Mesodermal cell (in vitro differentiated cells): ENCODE measurements around the gene MAGI2.
A peak's percentile ranks its signal among the peaks of the same experiment; 100 is the strongest.

Experiments used
- H3K27ac ChIP-seq: 2 replicates; pipeline ENCODE4 v1.7.0; 2013; ENCODE audit warnings: mild to moderate bottlenecking, low read depth, low read length, moderate library complexity; ENCODE audit not compliant: severe bottlenecking
- H3K36me3 ChIP-seq: 2 replicates; pipeline ENCODE4 v1.7.1; 2013; ENCODE audit warnings: mild to moderate bottlenecking, low read length, moderate library complexity; ENCODE audit not compliant: control insufficient read depth, insufficient read depth
- H3K4me1 ChIP-seq: one replicate; pipeline ENCODE4 v1.7.1; 2013; ENCODE audit warnings: mild to moderate bottlenecking, low read length; ENCODE audit not compliant: insufficient read depth, control insufficient read depth, poor library complexity, severe bottlenecking
- H3K4me3 ChIP-seq: 2 replicates; pipeline ENCODE4 v1.7.0; 2013; ENCODE audit warnings: low read length, control low read depth, mild to moderate bottlenecking; ENCODE audit not compliant: insufficient read depth, poor library complexity, severe bottlenecking; ENCODE audit errors: extremely low read depth
- H3K9me3 ChIP-seq: 2 replicates; pipeline ENCODE4 v1.7.1; 2013; ENCODE audit warnings: mild to moderate bottlenecking, low read length, moderate library complexity; ENCODE audit not compliant: control insufficient read depth
- WGBS, 2 experiments: methylation state at CpG; one replicate each; pipeline ENCODE4 v1.1.5; 2013; ENCODE audit warnings: missing lambda C conversion rate in 2 of 2; ENCODE audit not compliant: insufficient coverage in 2 of 2; 5-methylcytosine and 5-hydroxymethylcytosine counted together

Gene MAGI2

DNA sequence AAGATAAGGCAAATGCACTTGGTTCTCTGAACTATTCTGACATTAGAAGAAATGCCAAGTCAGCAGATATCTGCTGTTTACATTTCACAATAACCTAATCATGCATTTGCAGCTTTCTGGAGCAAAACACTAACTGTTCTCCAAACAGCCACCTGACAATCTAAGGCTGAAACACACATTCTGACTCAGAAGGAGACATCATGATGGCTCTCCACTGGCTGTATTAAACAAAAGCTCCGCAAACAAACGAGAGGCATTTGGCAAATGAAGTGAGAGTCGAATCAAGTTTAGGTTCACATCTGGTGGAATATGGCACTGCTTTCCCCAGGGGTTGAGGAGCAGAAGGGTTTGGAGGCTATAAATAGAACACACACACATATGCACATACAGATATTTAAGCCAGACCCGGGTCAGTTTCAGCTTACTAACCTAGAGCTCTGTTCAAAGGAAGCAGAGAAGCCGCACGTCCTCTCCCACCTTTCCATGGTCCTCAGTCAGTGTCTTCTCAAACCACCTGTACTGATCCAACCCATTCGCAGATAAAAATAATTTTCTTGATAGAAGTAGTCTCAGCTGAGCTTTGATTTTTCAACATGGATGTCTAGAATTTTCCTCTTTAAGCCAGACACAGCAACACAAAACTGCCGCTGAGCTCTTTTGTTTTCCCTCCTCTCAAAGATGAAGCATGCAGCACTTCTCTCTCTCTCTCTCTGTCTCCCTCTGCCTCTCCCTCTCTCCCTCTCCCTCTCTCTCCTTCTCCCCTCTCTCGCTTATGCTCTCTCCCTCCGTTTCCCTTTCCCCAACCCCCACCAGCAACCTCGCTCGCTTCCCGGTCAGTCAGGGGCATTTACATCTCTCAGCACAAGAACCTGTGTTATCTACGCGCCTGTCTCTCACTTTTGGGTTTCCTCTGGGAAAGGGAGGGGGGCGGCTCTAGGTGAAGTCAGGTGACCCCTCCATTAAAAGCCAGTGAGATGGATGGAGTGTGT, 682.8 kb downstream of the MAGI2 start:
- Histone ChIP-seq H3K9me3 (no peaks in the 10 kb centered on the region), H3K4me1 (peaks cover 4% of the 10 kb centered on the region), H3K4me3 (peak overlapping the region; percentile 16), H3K27ac (no peak overlapping the region), H3K36me3 (no peaks in the 10 kb centered on the region)
- WGBS, 2 experiments: 0 to 10% methylated on average over 3 to 5 of the region's 16 CpGs

DNA sequence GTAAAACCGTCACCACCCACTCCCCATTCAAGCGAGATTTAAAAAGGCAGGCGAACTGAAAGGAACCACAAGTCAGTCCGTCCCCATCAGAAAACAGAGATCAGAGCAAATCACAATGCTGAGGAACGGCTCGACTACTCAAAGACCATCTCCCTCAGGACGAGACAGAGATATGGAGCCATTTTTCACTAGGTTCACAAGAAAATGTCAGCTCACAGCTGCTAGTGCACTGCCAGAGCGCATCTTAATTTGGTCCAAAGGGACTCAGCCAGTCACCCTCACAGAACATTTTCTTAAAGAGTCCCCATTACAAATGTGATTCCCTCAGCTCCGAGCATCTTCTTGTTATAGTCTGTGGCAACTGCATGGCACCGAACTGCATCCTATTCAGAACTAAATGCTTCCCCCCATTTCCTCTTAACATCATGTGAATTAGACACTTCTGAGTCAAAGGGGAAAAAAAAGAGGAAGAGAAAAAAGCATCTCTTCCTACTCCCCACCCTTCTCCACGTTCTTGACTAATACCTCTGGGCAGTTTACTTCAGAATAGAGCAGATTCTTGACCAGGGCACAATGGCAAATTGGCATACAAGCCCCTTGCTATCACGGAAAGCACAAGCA, 683.9 kb downstream of the MAGI2 start:
- Histone ChIP-seq H3K4me1 (peaks cover 4% of the 10 kb centered on the region), H3K4me3 (peak overlapping the region; percentile 24), H3K36me3 (no peaks in the 10 kb centered on the region), H3K9me3 (no peaks in the 10 kb centered on the region), H3K27ac (no peak overlapping the region)
- WGBS, 2 experiments: 5 to 7% methylated on average over 5 to 6 of the region's 12 CpGs

DNA sequence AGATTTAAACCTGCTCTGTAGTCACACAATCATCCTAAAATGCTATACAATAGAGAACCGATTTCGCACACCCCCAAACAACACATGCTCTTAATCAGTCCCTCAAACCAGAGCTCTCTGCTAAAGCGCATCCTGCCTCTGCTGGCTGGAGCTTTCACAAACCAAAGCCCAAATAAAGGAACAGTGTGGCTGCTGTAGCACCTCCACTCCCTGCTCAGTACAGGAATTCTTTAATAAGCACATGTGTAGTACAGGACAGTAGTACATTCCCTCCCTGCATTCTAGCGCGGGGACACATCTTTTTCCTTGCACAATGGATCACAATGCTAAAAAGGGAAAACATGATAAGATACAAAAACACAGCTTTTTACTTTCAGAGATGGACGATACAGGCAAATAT, 684.6 kb downstream of the MAGI2 start:
- Histone ChIP-seq H3K27ac (no peak overlapping the region), H3K9me3 (no peaks in the 10 kb centered on the region), H3K4me1 (peaks cover 4% of the 10 kb centered on the region), H3K4me3 (peak overlapping the region; percentile 24), H3K36me3 (no peaks in the 10 kb centered on the region)
- 48 to 54% methylated on average over 4 to 6 of the region's 6 CpGs for WGBS, 2 experiments

DNA sequence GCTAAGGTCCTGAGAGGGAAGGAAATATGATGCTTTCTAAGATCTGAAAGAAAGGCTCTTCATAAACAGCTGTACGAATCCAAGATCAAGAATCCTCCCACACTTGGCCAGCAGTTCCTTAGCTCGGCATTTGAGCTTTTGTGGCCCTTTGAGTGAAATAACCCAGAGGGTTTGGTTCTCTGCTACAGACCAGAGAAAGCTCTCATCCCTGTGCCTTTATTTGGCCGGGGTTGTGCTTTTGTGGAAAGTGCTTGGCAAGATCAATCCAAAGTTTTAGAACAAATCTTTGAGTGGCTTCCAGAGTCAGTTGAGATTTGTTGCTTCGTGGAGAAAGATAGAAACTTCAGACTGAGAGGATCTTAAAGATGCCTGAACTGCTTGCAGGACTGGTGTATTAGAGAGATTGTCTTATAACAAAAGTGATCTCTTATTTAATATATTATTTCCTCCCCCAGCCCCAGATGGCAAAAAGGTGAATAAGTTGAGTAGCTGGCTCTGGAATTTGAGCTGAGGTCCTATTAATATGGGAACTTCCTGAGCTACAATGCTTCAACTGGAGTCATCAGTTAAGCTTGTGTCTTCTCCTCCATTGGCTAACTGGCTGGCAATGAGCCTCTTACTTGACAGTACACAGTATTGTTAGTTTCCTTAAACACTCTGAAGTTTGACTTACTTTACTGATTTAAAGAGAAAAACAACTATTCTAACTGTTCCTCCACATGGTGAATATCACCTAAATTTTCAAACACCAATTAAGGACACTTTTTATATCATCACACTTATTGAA, 687.3 kb downstream of the MAGI2 start:
- WGBS, 2 experiments: 82 to 94% methylated on average over 3 of the region's 4 CpGs
- H3K36me3 ChIP-seq: no peaks in the 10 kb centered on the region

DNA sequence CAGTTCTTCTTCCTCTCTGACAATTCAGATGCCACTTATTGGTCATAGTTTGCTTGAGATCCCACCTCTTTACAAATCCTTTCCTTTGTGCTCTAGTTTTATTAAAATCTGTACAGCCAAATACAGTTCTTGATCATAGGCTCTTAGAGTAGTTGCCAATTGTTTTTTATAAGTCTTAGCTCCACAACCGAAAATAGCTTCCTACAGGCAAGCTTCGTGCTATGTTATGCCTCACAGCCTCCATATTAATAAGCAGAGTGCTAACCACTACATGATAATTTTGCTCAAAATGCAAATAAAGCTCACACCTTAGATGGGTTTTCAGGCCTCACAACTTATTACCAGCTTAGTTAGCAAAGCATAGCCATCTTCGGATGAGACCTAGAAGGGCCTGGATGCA, 688.9 kb downstream of the MAGI2 start:
- Histone ChIP-seq H3K36me3 (no peaks in the 10 kb centered on the region), H3K9me3 (no peaks in the 10 kb centered on the region), H3K27ac (no peak overlapping the region), H3K4me1 (no peaks in the 10 kb centered on the region), H3K4me3 (no peak overlapping the region)
- 89 to 95% methylated on average over 2 to 3 of the region's 3 CpGs for WGBS, 2 experiments

More for the DNA sequence above, 687.3 kb downstream of the MAGI2 start:
- Histone ChIP-seq H3K4me1 (peaks cover 4% of the 10 kb centered on the region), H3K4me3 (no peak overlapping the region), H3K9me3 (no peaks in the 10 kb centered on the region), H3K27ac (no peak overlapping the region)

DNA sequence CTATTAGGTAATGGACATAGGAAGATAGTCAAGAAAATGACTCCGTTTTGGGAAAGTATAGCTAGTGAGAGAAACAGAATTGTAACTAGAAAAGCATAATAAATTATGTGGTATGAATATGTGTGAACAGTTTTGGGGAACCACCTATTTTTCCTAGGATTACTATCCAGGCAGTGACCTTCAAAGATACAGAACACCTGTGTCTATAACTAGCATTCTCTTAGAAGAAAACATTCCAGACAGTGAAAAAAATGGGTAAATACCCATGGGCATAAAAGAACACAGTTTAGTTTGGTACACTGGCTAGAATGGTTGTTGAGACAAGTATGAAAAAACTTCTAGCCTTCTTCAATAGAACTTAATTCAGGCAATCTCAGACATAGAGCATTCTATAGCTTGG, 690.8 kb downstream of the MAGI2 start:
- Histone ChIP-seq H3K9me3 (no peaks in the 10 kb centered on the region), H3K27ac (no peak overlapping the region), H3K4me1 (no peaks in the 10 kb centered on the region), H3K36me3 (no peaks in the 10 kb centered on the region), H3K4me3 (no peak overlapping the region)
- WGBS, 2 experiments: no CpG with 5 or more reads among the region's 1 CpG

DNA sequence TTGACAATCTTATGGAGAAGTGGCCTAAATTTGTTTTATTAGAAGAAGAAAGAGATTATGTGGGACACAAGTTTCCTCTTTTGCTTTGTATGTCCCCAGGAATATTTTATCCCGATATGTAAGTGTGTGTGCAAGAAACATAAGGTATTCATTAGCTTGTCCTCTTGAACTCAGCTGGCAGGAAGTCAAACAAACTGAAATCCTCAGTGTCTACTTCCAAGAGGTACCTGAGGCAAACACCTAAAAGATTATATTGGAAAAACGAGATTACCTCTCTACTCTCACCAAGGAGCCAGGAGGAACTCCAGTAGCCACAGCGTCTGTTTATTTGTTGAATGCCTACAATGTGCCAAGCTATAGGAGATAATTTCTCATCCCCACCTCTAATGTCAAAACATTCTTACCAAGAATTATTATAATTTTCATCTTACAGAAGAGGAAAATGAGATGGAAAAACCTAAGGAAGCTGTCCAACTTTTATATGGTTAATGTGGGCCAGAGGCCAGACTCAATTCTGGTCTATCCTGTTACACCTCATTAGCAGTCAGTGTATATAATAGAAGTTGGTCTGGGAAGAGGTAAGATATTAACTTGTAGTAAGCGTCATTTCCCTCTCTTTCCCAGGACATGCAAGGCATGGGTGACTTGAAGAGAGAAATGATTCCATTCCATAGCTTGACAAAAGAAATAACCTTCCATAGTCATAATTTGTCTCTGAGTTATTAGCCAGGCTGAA, 692.7 kb downstream of the MAGI2 start:
- no peak overlapping the region for H3K4me3 ChIP-seq
- no peaks in the 10 kb centered on the region for H3K4me1 ChIP-seq
- no peaks in the 10 kb centered on the region for H3K36me3 ChIP-seq
- WGBS, 2 experiments: 100% methylated on average over 1 of the region's 4 CpGs; no CpG with 5 or more reads in 1 of the 2 experiments
- H3K9me3 ChIP-seq: no peaks in the 10 kb centered on the region
- no peak overlapping the region for H3K27ac ChIP-seq

DNA sequence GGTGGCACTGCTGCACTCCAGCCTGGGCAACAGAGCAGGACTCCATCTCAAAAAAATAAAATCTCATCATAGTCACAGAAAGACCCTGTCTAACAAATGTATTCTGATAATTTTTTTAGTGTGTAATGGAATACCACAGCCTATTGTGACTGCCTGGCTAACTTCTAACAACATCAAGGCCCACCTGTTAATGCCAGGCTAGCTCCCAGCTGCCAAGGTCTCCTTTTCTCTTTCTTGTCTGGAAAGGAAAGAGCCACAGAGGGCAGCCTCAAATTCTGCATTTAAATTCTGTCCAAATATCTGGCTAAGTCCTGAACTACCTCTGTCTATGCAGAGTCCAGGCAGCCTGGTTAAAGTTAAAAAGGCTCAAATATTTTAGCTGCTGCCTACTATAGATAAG, 700.9 kb downstream of the MAGI2 start:
- no peak overlapping the region for H3K27ac ChIP-seq
- H3K36me3 ChIP-seq: no peaks in the 10 kb centered on the region
- H3K9me3 ChIP-seq: no peaks in the 10 kb centered on the region
- H3K4me3 ChIP-seq: no peak overlapping the region
- no peaks in the 10 kb centered on the region for H3K4me1 ChIP-seq

DNA sequence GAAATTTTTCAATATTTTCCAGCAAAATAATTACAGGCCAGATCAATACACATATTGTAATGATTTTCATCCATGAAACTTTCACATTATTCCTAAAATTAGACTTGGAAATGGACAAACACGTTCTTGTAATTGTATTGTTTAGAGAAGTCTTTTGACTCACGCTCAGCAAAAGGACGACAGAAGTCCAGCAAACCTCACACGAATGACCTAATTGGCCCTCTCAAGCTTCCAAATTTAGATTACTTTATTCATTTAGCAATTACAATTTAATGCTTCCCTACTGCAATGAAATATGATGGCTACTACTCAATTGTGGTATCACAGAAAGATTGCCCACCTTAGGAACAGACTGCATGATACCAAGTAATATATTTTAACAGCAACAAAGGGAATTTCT, 702.2 kb downstream of the MAGI2 start:
- Histone ChIP-seq H3K36me3 (no peaks in the 10 kb centered on the region), H3K27ac (no peak overlapping the region), H3K4me3 (no peak overlapping the region), H3K9me3 (no peaks in the 10 kb centered on the region), H3K4me1 (no peaks in the 10 kb centered on the region)
- WGBS, 2 experiments: 100% methylated on average over 3 of the region's 4 CpGs; no CpG with 5 or more reads in 1 of the 2 experiments

DNA sequence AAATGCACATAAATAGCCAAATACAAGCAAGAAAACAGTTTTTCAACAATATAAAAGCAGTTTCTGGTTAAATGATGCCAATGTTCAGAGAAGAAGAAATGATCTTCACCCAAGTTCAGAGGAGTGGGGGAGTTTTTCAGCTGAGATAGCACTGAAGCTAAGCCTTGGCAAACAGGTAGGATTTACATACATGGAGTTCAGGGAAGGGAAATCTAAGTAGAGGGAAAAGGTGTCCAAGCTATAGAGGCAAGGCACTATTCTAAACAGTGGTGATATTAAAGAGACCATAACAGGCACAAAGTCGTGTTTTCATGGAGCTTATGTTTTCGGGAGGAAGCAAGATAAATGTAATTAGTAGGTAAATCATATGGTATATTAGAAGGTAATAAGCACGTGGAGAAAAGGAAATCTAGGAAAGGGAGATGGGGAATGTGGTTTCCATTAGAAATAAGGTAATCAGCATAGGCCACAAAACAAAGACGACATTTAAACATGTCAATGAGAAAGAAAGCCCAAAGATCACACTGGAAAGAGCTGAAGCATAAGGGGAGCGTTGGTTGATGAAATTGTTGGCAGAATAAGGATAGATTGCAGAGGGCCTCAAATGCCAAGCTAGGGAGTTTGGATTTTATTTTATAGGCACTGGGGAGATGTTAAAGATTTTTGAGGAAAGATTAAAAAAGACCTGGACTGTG, 704.3 kb downstream of the MAGI2 start:
- Histone ChIP-seq H3K4me3 (no peak overlapping the region), H3K9me3 (no peaks in the 10 kb centered on the region), H3K27ac (no peak overlapping the region), H3K4me1 (no peaks in the 10 kb centered on the region), H3K36me3 (no peaks in the 10 kb centered on the region)
- WGBS, 2 experiments: 67 to 85% methylated on average over 4 to 5 of the region's 5 CpGs
